Fibroblast of lung (primary cell): ENCODE data around the gene UBE2H. TPM values are rescaled to one million over a fixed set of nuclear protein-coding genes. Genes with fewer than 3 reads are reported as not detected.

Experiments
- DNase-seq, 2 donors: peaks; one replicate each; pipeline versions ENCODE4 v3.0.0 to v3.0.0-alpha.2; 2010; ENCODE audit warnings: low read depth in 2 of 2
- H2AFZ ChIP-seq: 2 replicates; pipeline ENCODE4 v1.5.1; 2012; ENCODE audit warnings: low read length, control low read depth, inconsistent platforms
- H3K27ac ChIP-seq: 2 replicates; pipeline ENCODE4 v1.5.1; 2011; ENCODE audit warnings: low read length, control low read depth; ENCODE audit not compliant: insufficient read depth
- H3K27me3 ChIP-seq: 2 replicates; pipeline ENCODE4 v1.5.1; 2011; ENCODE audit warnings: mild to moderate bottlenecking, low read length; ENCODE audit not compliant: control insufficient read depth, insufficient read depth
- H3K36me3 ChIP-seq: 2 replicates; pipeline ENCODE4 v1.5.1; 2011; ENCODE audit warnings: low read length; ENCODE audit not compliant: control insufficient read depth, insufficient read depth
- H3K4me1 ChIP-seq: 2 replicates; pipeline ENCODE4 v1.5.1; 2011; ENCODE audit warnings: low read length; ENCODE audit not compliant: control insufficient read depth, insufficient read depth; ENCODE audit errors: extremely low read depth
- H3K4me2 ChIP-seq: 2 replicates; pipeline ENCODE4 v1.5.1; 2011; ENCODE audit warnings: low read length, control low read depth; ENCODE audit not compliant: insufficient read depth; ENCODE audit errors: extremely low read depth
- H3K4me3 ChIP-seq, 4 experiments: fragments of 200-600 bp in 1 of 4; sonication (generic) in 1 of 4; replicated peaks in 1 of 4; 2 replicates each; pipeline ENCODE4 v1.5.1; 2011 to 2016; ENCODE audit warnings: low read length in 4 of 4, low read depth in 3 of 4, mild to moderate bottlenecking in 3 of 4, control low read depth in 2 of 4, inconsistent platforms in 1 of 4, mixed read lengths in 1 of 4; ENCODE audit not compliant: insufficient read depth in 1 of 4; ENCODE audit errors: control extremely low read depth in 1 of 4
- H3K79me2 ChIP-seq: 2 replicates; pipeline ENCODE4 v1.5.1; 2012; ENCODE audit warnings: mild to moderate bottlenecking, low read length, inconsistent platforms; ENCODE audit not compliant: control insufficient read depth, insufficient read depth
- H3K9ac ChIP-seq: 2 replicates; pipeline ENCODE4 v1.5.1; 2011; ENCODE audit warnings: mild to moderate bottlenecking, low read length, control low read depth; ENCODE audit not compliant: insufficient read depth
- H3K9me3 ChIP-seq: 2 replicates; pipeline ENCODE4 v1.5.1; 2012; ENCODE audit warnings: low read depth, low read length; ENCODE audit not compliant: control insufficient read depth, insufficient read depth
- H4K20me1 ChIP-seq: 2 replicates; pipeline ENCODE4 v1.5.1; 2011; ENCODE audit warnings: low read length; ENCODE audit not compliant: control insufficient read depth, insufficient read depth; ENCODE audit errors: extremely low read depth
- CTCF ChIP-seq, 2 donors: IDR thresholded peaks in 1 of 2; conservative IDR thresholded peaks in 1 of 2; 1 replicate in 1 of 2; 2 replicates in 1 of 2; pipeline ENCODE4 v1.5.1; 2011 to 2012; ENCODE audit warnings: low read length in 2 of 2, control low read depth in 1 of 2, inconsistent platforms in 1 of 2, low read depth in 1 of 2, mild to moderate bottlenecking in 1 of 2
- EZH2 ChIP-seq: IDR thresholded peaks from 2 replicates; pipeline ENCODE4 v1.5.1; 2012; ENCODE audit warnings: low read length, control low read depth, mild to moderate bottlenecking; ENCODE audit errors: missing control alignments
- polyA minus RNA-seq: library from RNA; depleted of rRNA, polyadenylated mRNA; stranded (reverse); fragments of >200 nt; gene quantifications from 2 replicates; pipeline ENCODE4 v1.2.3, GENCODE V29; 2011; ENCODE audit warnings: low replicate concordance
- polyA plus RNA-seq, 2 donors: library from polyadenylated mRNA; depleted of rRNA in 1 of 2; stranded (reverse) in 1 of 2; unstranded in 1 of 2; fragments of >200 nt; gene quantifications; 2 replicates each; pipeline ENCODE4 v1.2.1, GENCODE V29; 2011 to 2012; ENCODE audit warnings: missing spikeins in 1 of 2
- total RNA-seq: library from RNA; depleted of rRNA; stranded (reverse); fragments of >200 nt; gene quantifications from 2 replicates; pipeline ENCODE4 v1.2.1, GENCODE V29; 2014

UBE2H gene
- total RNA-seq, result 64.2 and 102 TPM in 2 replicates
- 59.3 and 76.0 TPM in 2 replicates for polyA plus RNA-seq
- polyA plus RNA-seq (2012), result 39.7 and 46.5 TPM in 2 replicates
- 22.0 and 31.4 TPM in 2 replicates for polyA minus RNA-seq

- no peaks in the 10 kb centered on the region for H3K27me3 ChIP-seq
- no peaks in the 10 kb centered on the region for H3K9me3 ChIP-seq
- H3K4me2 ChIP-seq, result peak within 1 kb of the TSS; percentile 84
- peak within 1 kb of the TSS; percentile 89 for H3K9ac ChIP-seq
- no peaks in the 10 kb centered on the region for H3K36me3 ChIP-seq
- peaks cover 12% of the 10 kb centered on the region for H3K4me1 ChIP-seq
- H3K4me3 ChIP-seq, result peak within 1 kb of the TSS; percentile 77 to 93 (median 86)
- H2AFZ ChIP-seq, result peak within 1 kb of the TSS; percentile 61
- TF ChIP-seq EZH2, result no peak
- no peak for TF ChIP-seq CTCF (conservative IDR thresholded peaks at IDR 0.05 in 1 of 2, IDR thresholded peaks at IDR 0.05 in 1 of 2; ENCODE audit: low read depth in 1 of 2, low read length in 2 of 2)
- no peaks in the 10 kb centered on the region for H4K20me1 ChIP-seq
- peak; percentile 86 to 90 for DNase-seq
- peaks cover 39% of the 10 kb centered on the region for H3K79me2 ChIP-seq
- peak within 1 kb of the TSS; percentile 86 for H3K27ac ChIP-seq
Observed at GRCh38 chr7:129952653-129953560, at the start of gene UBE2H. UBE2H (minus strand) TSS chr7:129952960; CDS start chr7:129952555, 405 bp downstream.

GRCh38 chr7:129998446-129998845, 45.7 kb upstream of the UBE2H start:
- TF ChIP-seq CTCF (conservative IDR thresholded peaks at IDR 0.05 in 1 of 2, IDR thresholded peaks at IDR 0.05 in 1 of 2; ENCODE audit: low read depth in 1 of 2, low read length in 2 of 2), result no peak
- no peak for TF ChIP-seq EZH2
- no peak overlapping the region for H3K4me2 ChIP-seq
- no peaks in the 10 kb centered on the region for H3K36me3 ChIP-seq
- no peak for DNase-seq
- no peaks in the 10 kb centered on the region for H3K9me3 ChIP-seq
- H3K4me1 ChIP-seq, result no peaks in the 10 kb centered on the region
- no peak overlapping the region for H2AFZ ChIP-seq
- no peak overlapping the region for H3K27ac ChIP-seq
- H3K27me3 ChIP-seq, result no peaks in the 10 kb centered on the region
- no peak overlapping the region for H3K9ac ChIP-seq
- H3K4me3 ChIP-seq, result no peak overlapping the region
- no peaks in the 10 kb centered on the region for H4K20me1 ChIP-seq
- no peaks in the 10 kb centered on the region for H3K79me2 ChIP-seq

- Histone ChIP-seq H3K27me3 (no peaks in the 10 kb centered on the region), H3K4me3 (no peak overlapping the region), H3K79me2 (no peaks in the 10 kb centered on the region), H3K9me3 (no peaks in the 10 kb centered on the region), H3K4me2 (no peak overlapping the region), H2AFZ (no peak overlapping the region), H3K9ac (no peak overlapping the region), H4K20me1 (no peaks in the 10 kb centered on the region), H3K4me1 (no peaks in the 10 kb centered on the region), H3K27ac (no peak overlapping the region), H3K36me3 (no peaks in the 10 kb centered on the region)
- DNase-seq, result no peak
- TF ChIP-seq CTCF (conservative IDR thresholded peaks at IDR 0.05 in 1 of 2, IDR thresholded peaks at IDR 0.05 in 1 of 2; ENCODE audit: low read depth in 1 of 2, low read length in 2 of 2) (no peak), EZH2 (no peak)
Observed at GRCh38 chr7:129997285-129997684, 44.5 kb upstream of the UBE2H start.
